Heart left ventricle (tissue), 16 donors: ENCODE results near the gene SMPD1. TPM values are rescaled to one million over a fixed set of nuclear protein-coding genes. Genes with fewer than 3 reads are reported as not detected.

Source experiments
- ATAC-seq, 4 donors: fragments of 200-7000 bp; cut with Tn5 transposase; one replicate each; pipeline ENCODE4 v1.9.1; 2020 to 2022; ENCODE audit warnings: moderate library complexity in 4 of 4, mild to moderate bottlenecking in 3 of 4, moderate number of reproducible peaks in 1 of 4
- DNase-seq, 5 donors: peaks; one replicate each; pipeline ENCODE4 v3.0.0-alpha.2; 2020
- H3K27ac ChIP-seq, 12 donors: fragments of 200-600 bp; sonication (generic) in 4 of 12; one replicate each; pipeline versions ENCODE4 v1.5.0 to v1.8.0; 2016 to 2022; ENCODE audit warnings: mild to moderate bottlenecking in 2 of 12
- H3K27me3 ChIP-seq, 9 donors: fragments of 200-600 bp; sonication (generic) in 2 of 9; one replicate each; pipeline versions ENCODE4 v1.5.1 to v1.8.0; 2016 to 2022; ENCODE audit warnings: mild to moderate bottlenecking in 3 of 9
- H3K36me3 ChIP-seq, 9 donors: fragments of 200-600 bp; sonication (generic) in 2 of 9; one replicate each; pipeline versions ENCODE4 v1.5.0 to v1.8.0; 2018 to 2022; ENCODE audit warnings: mild to moderate bottlenecking in 2 of 9
- H3K4me1 ChIP-seq, 12 donors: fragments of 200-600 bp; sonication (generic) in 4 of 12; one replicate each; pipeline versions ENCODE4 v1.5.0 to v1.8.0; 2016 to 2022; ENCODE audit warnings: mild to moderate bottlenecking in 3 of 12
- H3K4me3 ChIP-seq, 12 donors: fragments of 200-600 bp; sonication (generic) in 4 of 12; one replicate each; pipeline versions ENCODE4 v1.5.0 to v1.8.0; 2017 to 2022; ENCODE audit warnings: mild to moderate bottlenecking in 9 of 12, moderate library complexity in 4 of 12
- H3K9me3 ChIP-seq, 12 donors: fragments of 200-600 bp; sonication (generic) in 4 of 12; one replicate each; pipeline versions ENCODE4 v1.5.0 to v1.8.0; 2016 to 2022; ENCODE audit warnings: mild to moderate bottlenecking in 1 of 12
- POLR2A ChIP-seq, 2 donors: fragments of 450-650 bp; IDR thresholded peaks; one replicate each; pipeline ENCODE4 v1.6.1; 2017; ENCODE audit warnings: antibody characterized with exemption in 2 of 2, mild to moderate bottlenecking in 2 of 2, moderate library complexity in 2 of 2
- WGBS, 4 donors: extraction: QIAGEN DNeasy Blood & Tissue Kit in 2 of 4; methylation state at CpG; one replicate each; pipeline versions ENCODE4 v1.1.5 to v1.1.7; 2013 to 2018; 5-methylcytosine and 5-hydroxymethylcytosine counted together
- intact Hi-C, 10 donors: fragments of 100-400 bp; cut with DNase I; formaldehyde crosslinking; loops; one replicate each; pipeline versions ENCODE4 v1.11.1 to v1.14.2; 2022
- polyA plus RNA-seq, 2 donors: library from polyadenylated mRNA; stranded (reverse); fragments of 200-250 nt; gene quantifications; one replicate each; pipeline ENCODE4 v1.2.3, GENCODE V29; 2013
- total RNA-seq, 9 donors: library from RNA; depleted of rRNA in 2 of 9; stranded (reverse); fragments of >200 nt in 2 of 9; fragmentation: NEBNext Ultra II Directional in 3 of 9; extraction: Animal tissue kit (Norgen Biotek cat#: 25700) in 3 of 9; gene quantifications; one replicate each; pipeline versions ENCODE4 v1.1.0 to v1.2.4, GENCODE V29; 2016 to 2023
- TF ChIP-seq, protein P1 (sequence below), 12 donors: fragments of 200-600 bp; sonication (generic) in 4 of 12; IDR thresholded peaks; one replicate each; pipeline versions ENCODE4 v1.5.0 to v1.8.0; 2018 to 2022; ENCODE audit warnings: antibody characterized with exemption in 12 of 12, mild to moderate bottlenecking in 5 of 12
- donor health status: ischemic (EF 13 %, LVEDD 7.1; RV severe dilation, severe dysfunction).
- donor health status: healthy with polysubstance abuse.
- donor health status: DM: no; HTN: yes; CAD: no.
- donor health status: DM: no; HTN: no; CAD: no.
- donor health status: ischemic (EF 25% LVEDD 6.9; RV normal size, moderate dysfunction).
- donor health status: ischemic (EF 25% LVEDD 5.7; RV mildly dilated, moderate dysfunction).
- donor health status: healthy.
- donor health status: DM: yes; HTN: yes; CAD: no.
- donor health status: ischemic (EF 35%, LVEDD 5.7; RV mildly dilated, moderate dysfunction).
- donor health status: nonischemic (EF 11% LVEDD 7.7; RV severe dilation, severe dysfunction).
- donor health status: DM: yes; HTN: yes; CAD: no.
- donor health status: PGD.
- donor health status: ischemic (EF 29% LVEDD 5.4; RV normal size, mild dysfunction).
- donor health status: nonischemic (EF 23%, LVEDD 6.1; RV moderate dilation, normal function).

Gene SMPD1
- total and polyA plus RNA-seq, 11 donors = 53.8 to 92.3 (median 64.9) TPM

GRCh38 chr11:6387811-6388599 is 2.3 kb upstream of the SMPD1 start:
- intact Hi-C loops = loop anchor here in 3 of 10 donors (10.0 kb wide), 3 partner anchors 97 to 317 kb away; partner anchors contain the start of genes ARFIP2 (in 1 of the 3) and TIMM10B (in 1 of the 3)
- WGBS, 4 donors = 77 to 86% (median 80%) methylated on average over 12 of the region's 12 CpGs
- TF ChIP-seq, protein P1, sequence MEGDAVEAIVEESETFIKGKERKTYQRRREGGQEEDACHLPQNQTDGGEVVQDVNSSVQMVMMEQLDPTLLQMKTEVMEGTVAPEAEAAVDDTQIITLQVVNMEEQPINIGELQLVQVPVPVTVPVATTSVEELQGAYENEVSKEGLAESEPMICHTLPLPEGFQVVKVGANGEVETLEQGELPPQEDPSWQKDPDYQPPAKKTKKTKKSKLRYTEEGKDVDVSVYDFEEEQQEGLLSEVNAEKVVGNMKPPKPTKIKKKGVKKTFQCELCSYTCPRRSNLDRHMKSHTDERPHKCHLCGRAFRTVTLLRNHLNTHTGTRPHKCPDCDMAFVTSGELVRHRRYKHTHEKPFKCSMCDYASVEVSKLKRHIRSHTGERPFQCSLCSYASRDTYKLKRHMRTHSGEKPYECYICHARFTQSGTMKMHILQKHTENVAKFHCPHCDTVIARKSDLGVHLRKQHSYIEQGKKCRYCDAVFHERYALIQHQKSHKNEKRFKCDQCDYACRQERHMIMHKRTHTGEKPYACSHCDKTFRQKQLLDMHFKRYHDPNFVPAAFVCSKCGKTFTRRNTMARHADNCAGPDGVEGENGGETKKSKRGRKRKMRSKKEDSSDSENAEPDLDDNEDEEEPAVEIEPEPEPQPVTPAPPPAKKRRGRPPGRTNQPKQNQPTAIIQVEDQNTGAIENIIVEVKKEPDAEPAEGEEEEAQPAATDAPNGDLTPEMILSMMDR (IDR thresholded peaks at IDR 0.05) = no peak
- no peak for TF ChIP-seq POLR2A (IDR thresholded peaks at IDR 0.05)
- DNase-seq = no peak
- no peaks in the 10 kb centered on the region for H3K27me3 ChIP-seq
- peaks cover 0 to 5% (median under 1%) of the 10 kb centered on the region in 9 donors for H3K36me3 ChIP-seq
- H3K27ac ChIP-seq = peak overlapping the region in 1 of 12 donors; percentile 3
- no peak overlapping the region for H3K4me3 ChIP-seq
- no peaks in the 10 kb centered on the region for H3K9me3 ChIP-seq
- H3K4me1 ChIP-seq = peaks cover 0 to 30% (median 19%) of the 10 kb centered on the region in 12 donors
- no peak for ATAC-seq

- ATAC-seq (no peak), DNase-seq (no peak)
- Histone ChIP-seq H3K4me3 (no peak overlapping the region), H3K4me1 (peaks cover 0 to 36% (median 19%) of the 10 kb centered on the region in 12 donors), H3K36me3 (peaks cover 0 to 10% (median 3%) of the 10 kb centered on the region in 9 donors), H3K9me3 (no peaks in the 10 kb centered on the region), H3K27me3 (no peaks in the 10 kb centered on the region), H3K27ac (peak overlapping the region in 7 of 12 donors; percentile 3 to 96 (median 90))
- intact Hi-C loops = loop anchor here in 3 of 10 donors (10.0 kb wide), 3 partner anchors 96 to 316 kb away; partner anchors contain the start of genes ARFIP2 (in 1 of the 3) and TIMM10B (in 1 of the 3)
- WGBS, 4 donors = 95 to 98% (median 96%) methylated on average over 1 of the region's 1 CpG
- TF ChIP-seq POLR2A (IDR thresholded peaks at IDR 0.05) = no peak
- TF ChIP-seq, protein P1 (IDR thresholded peaks at IDR 0.05) = no peak
Measured at GRCh38 chr11:6388748-6389147, 1.5 kb upstream of the SMPD1 start.

DNA sequence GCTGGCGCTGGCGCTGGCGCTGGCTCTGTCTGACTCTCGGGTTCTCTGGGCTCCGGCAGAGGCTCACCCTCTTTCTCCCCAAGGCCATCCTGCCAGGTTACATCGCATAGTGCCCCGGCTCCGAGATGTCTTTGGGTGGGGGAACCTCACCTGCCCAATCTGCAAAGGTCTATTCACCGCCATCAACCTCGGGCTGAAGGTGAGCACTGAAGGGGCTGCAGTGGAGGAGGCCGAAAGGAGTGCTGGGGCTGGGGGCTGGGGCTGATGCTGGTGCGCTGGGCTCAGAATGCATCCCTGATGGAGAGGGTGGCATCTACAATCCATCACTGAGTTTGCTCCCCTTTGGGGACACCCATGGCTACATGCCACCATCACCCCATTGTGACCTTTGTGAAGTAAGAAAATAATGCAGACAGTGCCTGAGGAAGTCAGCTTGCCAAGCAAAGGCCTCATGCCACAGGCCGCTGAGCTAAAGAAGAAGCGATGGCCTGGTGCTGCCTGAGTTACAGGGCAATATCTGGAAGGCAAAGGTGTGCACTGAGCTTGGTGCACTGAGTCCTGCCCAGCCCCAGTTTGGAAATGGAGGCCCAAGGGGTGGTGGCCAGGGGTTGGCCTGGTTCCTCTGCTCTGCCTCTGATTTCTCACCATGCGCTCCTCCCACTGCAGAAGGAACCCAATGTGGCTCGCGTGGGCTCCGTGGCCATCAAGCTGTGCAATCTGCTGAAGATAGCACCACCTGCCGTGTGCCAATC is 620 bp downstream of the SMPD1 start:
- ATAC-seq = peak in 1 of 4 donors; percentile 1
- no peaks in the 10 kb centered on the region for H3K9me3 ChIP-seq
- peak overlapping the region; percentile 62 to 97 (median 82) for H3K4me3 ChIP-seq
- peaks cover 0 to 36% (median 19%) of the 10 kb centered on the region in 12 donors for H3K4me1 ChIP-seq
- H3K27me3 ChIP-seq = no peaks in the 10 kb centered on the region
- peaks cover 0 to 27% (median 24%) of the 10 kb centered on the region in 9 donors for H3K36me3 ChIP-seq
- H3K27ac ChIP-seq = peak overlapping the region; percentile 60 to 96 (median 90)
- 13 to 34% (median 30%) methylated on average over 8 to 19 of the region's 19 CpGs for WGBS, 4 donors
- intact Hi-C loops = loop anchor here in 7 of 10 donors (1.0 to 10.0 kb wide), 8 partner anchors 28 to 314 kb away; partner anchors contain the start of genes APBB1 (in 4 of the 7), ILK (in 1 of the 7), MRPL17 (in 1 of the 7) and RRP8 (in 1 of the 7)
- TF ChIP-seq POLR2A (IDR thresholded peaks at IDR 0.05) = no peak
- TF ChIP-seq, protein P1 (IDR thresholded peaks at IDR 0.05) = no peak
- no peak for DNase-seq
